Fibroblast of pulmonary artery (primary cell): Measurements from ENCODE around the gene HLA-B.

ENCODE experiments used
- DNase-seq: peaks from one replicate; pipeline ENCODE4 v3.0.0-alpha.2; 2010; ENCODE audit warnings: low read depth
- H3K4me3 ChIP-seq: replicated peaks from 2 replicates; pipeline ENCODE4 v1.5.1; 2011; ENCODE audit warnings: low read depth, mild to moderate bottlenecking, control low read depth, low read length, moderate library complexity
- TF ChIP-seq, protein P1 (sequence below): IDR thresholded peaks from 2 replicates; pipeline ENCODE4 v1.5.1; 2011; ENCODE audit warnings: mild to moderate bottlenecking, control low read depth, low read length, inconsistent platforms; ENCODE audit errors: missing control alignments

The HLA-B gene

DNA sequence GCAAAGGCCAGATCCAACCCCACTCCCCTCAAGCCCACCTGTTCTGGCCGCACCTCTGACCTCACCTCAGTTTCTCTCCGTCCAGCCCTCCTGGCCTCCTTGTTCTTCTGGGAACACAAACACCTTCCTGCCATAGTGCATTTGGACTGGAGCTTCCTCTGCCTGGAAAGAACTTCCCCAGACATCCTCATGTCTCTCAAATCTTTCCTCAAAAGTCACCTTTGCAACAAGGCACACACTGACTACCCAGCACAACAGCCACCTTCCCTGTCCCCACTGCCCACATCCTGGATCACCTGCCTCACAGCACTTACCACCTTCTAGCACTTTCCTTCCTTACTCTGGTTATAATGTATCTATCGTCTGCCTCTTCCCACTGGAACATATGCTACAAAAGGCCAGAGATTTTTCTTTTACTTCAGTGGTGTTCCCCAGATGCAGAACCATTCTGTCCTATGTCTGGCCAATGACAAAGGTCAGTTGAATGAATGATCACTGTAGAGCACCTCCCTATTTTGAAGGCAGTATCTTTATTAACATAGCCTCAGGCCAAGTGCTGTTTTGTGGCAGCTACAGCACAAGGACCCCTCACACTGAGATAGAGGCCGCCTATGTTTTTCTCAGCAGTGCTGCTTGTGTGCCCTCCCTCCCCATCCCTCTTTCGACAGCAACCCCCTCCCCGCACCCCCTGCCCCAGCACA is 4.1 kb downstream of the HLA-B start:
- no peak overlapping the region for H3K4me3 ChIP-seq
- TF ChIP-seq, protein P1, sequence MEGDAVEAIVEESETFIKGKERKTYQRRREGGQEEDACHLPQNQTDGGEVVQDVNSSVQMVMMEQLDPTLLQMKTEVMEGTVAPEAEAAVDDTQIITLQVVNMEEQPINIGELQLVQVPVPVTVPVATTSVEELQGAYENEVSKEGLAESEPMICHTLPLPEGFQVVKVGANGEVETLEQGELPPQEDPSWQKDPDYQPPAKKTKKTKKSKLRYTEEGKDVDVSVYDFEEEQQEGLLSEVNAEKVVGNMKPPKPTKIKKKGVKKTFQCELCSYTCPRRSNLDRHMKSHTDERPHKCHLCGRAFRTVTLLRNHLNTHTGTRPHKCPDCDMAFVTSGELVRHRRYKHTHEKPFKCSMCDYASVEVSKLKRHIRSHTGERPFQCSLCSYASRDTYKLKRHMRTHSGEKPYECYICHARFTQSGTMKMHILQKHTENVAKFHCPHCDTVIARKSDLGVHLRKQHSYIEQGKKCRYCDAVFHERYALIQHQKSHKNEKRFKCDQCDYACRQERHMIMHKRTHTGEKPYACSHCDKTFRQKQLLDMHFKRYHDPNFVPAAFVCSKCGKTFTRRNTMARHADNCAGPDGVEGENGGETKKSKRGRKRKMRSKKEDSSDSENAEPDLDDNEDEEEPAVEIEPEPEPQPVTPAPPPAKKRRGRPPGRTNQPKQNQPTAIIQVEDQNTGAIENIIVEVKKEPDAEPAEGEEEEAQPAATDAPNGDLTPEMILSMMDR: no peak
- no peak for DNase-seq

GRCh38 chr6:31352310-31352682 is 4.7 kb downstream of the HLA-B start:
- DNase-seq: no peak
- no peak overlapping the region for H3K4me3 ChIP-seq
- TF ChIP-seq, protein P1: no peak

GRCh38 chr6:31351401-31352309 is 5.3 kb downstream of the HLA-B start:
- no peak for DNase-seq

GRCh38 chr6:31351033-31351380 is 6.0 kb downstream of the HLA-B start:
- H3K4me3 ChIP-seq: no peak overlapping the region
- TF ChIP-seq, protein P1: no peak
- DNase-seq: no peak

More at GRCh38 chr6:31351401-31352309, 5.3 kb downstream of the HLA-B start:
- TF ChIP-seq, protein P1: no peak
- no peak overlapping the region for H3K4me3 ChIP-seq

- DNase-seq: no peak
- TF ChIP-seq, protein P1: no peak
- no peak overlapping the region for H3K4me3 ChIP-seq
Measured at GRCh38 chr6:31350196-31351032, 6.6 kb downstream of the HLA-B start.

DNA sequence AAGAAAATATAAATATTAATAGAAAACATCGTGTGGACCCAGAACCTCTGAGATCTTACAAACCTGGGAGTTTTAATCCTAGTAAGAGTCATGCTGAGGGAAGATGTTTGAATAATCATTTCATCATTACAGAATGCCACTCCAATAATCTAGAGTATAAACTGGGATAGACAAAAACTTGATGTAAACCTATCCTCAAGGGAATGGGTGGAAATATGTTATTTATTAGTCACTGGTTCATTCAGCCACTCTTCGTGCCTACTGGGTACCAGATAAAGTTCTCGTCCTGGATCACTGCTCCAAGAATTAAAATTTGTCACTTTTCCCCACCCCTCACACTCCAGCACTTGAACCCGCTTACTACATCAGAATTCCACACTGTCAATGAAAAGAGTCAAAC is 7.7 kb downstream of the HLA-B start:
- DNase-seq: no peak
- TF ChIP-seq, protein P1: no peak
- H3K4me3 ChIP-seq: no peak overlapping the region
